Type B pancreatic cell (in vitro differentiated cells): ENCODE results near the gene DIAPH1. TPM values are rescaled to one million over a fixed set of nuclear protein-coding genes. Genes with fewer than 3 reads are reported as not detected.

ENCODE experiments used
- DNase-seq: peaks from one replicate; pipeline ENCODE4 v3.0.0; 2021; ENCODE audit warnings: mixed read lengths; ENCODE audit not compliant: unreplicated experiment; ENCODE audit errors: extremely low spot score
- H3K27ac Mint-ChIP-seq: 2 replicates; pipeline ENCODE4 v1.8.0; 2021; ENCODE audit warnings: mild to moderate bottlenecking, mixed read lengths
- H3K27me3 Mint-ChIP-seq: 2 replicates; pipeline ENCODE4 v1.8.0; 2021; ENCODE audit warnings: mixed read lengths
- H3K36me3 Mint-ChIP-seq: 2 replicates; pipeline ENCODE4 v1.8.0; 2021; ENCODE audit warnings: mixed read lengths
- H3K4me1 Mint-ChIP-seq: one replicate; pipeline ENCODE4 v1.8.0; 2021; ENCODE audit warnings: mixed read lengths; ENCODE audit not compliant: unreplicated experiment
- H3K4me3 Mint-ChIP-seq: 2 replicates; pipeline ENCODE4 v1.8.0; 2021; ENCODE audit warnings: mild to moderate bottlenecking, mixed read lengths
- H3K9me3 Mint-ChIP-seq: 2 replicates; pipeline ENCODE4 v1.8.0; 2021; ENCODE audit warnings: mixed read lengths
- CTCF ChIP-seq: fragments of 200-600 bp; sonication (generic); conservative IDR thresholded peaks from 2 replicates; pipeline ENCODE4 v1.5.0; 2021; ENCODE audit warnings: antibody characterized with exemption, mild to moderate bottlenecking
- total RNA-seq: library from RNA; stranded (reverse); gene quantifications from 2 replicates; pipeline ENCODE4 v1.2.1, GENCODE V29; 2021; ENCODE audit warnings: low replicate concordance

Gene DIAPH1
- total RNA-seq, 1 donor from 2014 or later = 79.6 TPM

GRCh38 chr5:141609044-141609443 is 9.8 kb downstream of the DIAPH1 start:
- Mint-ChIP-seq H3K4me3 (no peak overlapping the region), H3K4me1 (peaks cover 21% of the 10 kb centered on the region), H3K27me3 (no peaks in the 10 kb centered on the region), H3K36me3 (peaks cover 11% of the 10 kb centered on the region), H3K27ac (no peak overlapping the region), H3K9me3 (no peaks in the 10 kb centered on the region)
- no peak for DNase-seq
- TF ChIP-seq CTCF = no peak

- H3K4me3 Mint-ChIP-seq = no peak overlapping the region
- peaks cover 21% of the 10 kb centered on the region for H3K4me1 Mint-ChIP-seq
- no peak for TF ChIP-seq CTCF
- no peaks in the 10 kb centered on the region for H3K9me3 Mint-ChIP-seq
- H3K27me3 Mint-ChIP-seq = no peaks in the 10 kb centered on the region
- no peak for DNase-seq
- H3K27ac Mint-ChIP-seq = peak overlapping the region; percentile 87
- peaks cover 11% of the 10 kb centered on the region for H3K36me3 Mint-ChIP-seq
Observed at GRCh38 chr5:141608557-141608956, 10.2 kb downstream of the DIAPH1 start.

- peaks cover 17% of the 10 kb centered on the region for H3K4me1 Mint-ChIP-seq
- H3K4me3 Mint-ChIP-seq = no peak overlapping the region
Observed at GRCh38 chr5:141608046-141608445, 10.8 kb downstream of the DIAPH1 start.

GRCh38 chr5:141605523-141606277 is 13.1 kb downstream of the DIAPH1 start:
- no peak for DNase-seq
- Mint-ChIP-seq H3K27me3 (no peaks in the 10 kb centered on the region), H3K4me1 (peaks cover 11% of the 10 kb centered on the region), H3K36me3 (peaks cover 6% of the 10 kb centered on the region), H3K27ac (peak overlapping the region; percentile 65), H3K9me3 (no peaks in the 10 kb centered on the region), H3K4me3 (no peak overlapping the region)
- TF ChIP-seq CTCF = no peak

More at GRCh38 chr5:141608046-141608445, 10.8 kb downstream of the DIAPH1 start:
- Mint-ChIP-seq H3K9me3 (no peaks in the 10 kb centered on the region), H3K36me3 (peaks cover 11% of the 10 kb centered on the region), H3K27me3 (no peaks in the 10 kb centered on the region), H3K27ac (peak overlapping the region; percentile 87)
- TF ChIP-seq CTCF = no peak
- DNase-seq = no peak

GRCh38 chr5:141603923-141604717 is 14.7 kb downstream of the DIAPH1 start:
- TF ChIP-seq CTCF = no peak
- no peaks in the 10 kb centered on the region for H3K9me3 Mint-ChIP-seq
- H3K27ac Mint-ChIP-seq = peak overlapping the region; percentile 97
- peaks cover 9% of the 10 kb centered on the region for H3K36me3 Mint-ChIP-seq
- H3K27me3 Mint-ChIP-seq = no peaks in the 10 kb centered on the region
- H3K4me3 Mint-ChIP-seq = peak overlapping the region; percentile 32
- no peak for DNase-seq
- H3K4me1 Mint-ChIP-seq = peaks cover 11% of the 10 kb centered on the region
